ENCODE measurements around the gene TRIM31. TPM values are rescaled to one million over a fixed set of nuclear protein-coding genes. Genes with fewer than 3 reads are reported as not detected.

The TRIM31 gene
- total RNA-seq, 1 experiment from 2014 or later, result 0.71 TPM

GRCh38 chr6:30097902-30098768, 14.8 kb downstream of the TRIM31 start:
- no peak for DNase-seq (ENCODE audit: low read depth)

GRCh38 chr6:30096829-30097228, 16.1 kb downstream of the TRIM31 start:
- in situ Hi-C loops (cut with HindIII; ENCODE audit: low pct_unique_long_range_greater_than_20kb, low sequenced_read_pairs), result no loop called here
- no peak for DNase-seq (ENCODE audit: low read depth)

More at GRCh38 chr6:30097902-30098768, 14.8 kb downstream of the TRIM31 start:
- in situ Hi-C loops (cut with HindIII; ENCODE audit: low pct_unique_long_range_greater_than_20kb, low sequenced_read_pairs), result no loop called here

GRCh38 chr6:30093951-30094661, 18.8 kb downstream of the TRIM31 start:
- in situ Hi-C loops (cut with HindIII; ENCODE audit: low pct_unique_long_range_greater_than_20kb, low sequenced_read_pairs), result no loop called here
- DNase-seq (ENCODE audit: low read depth), result no peak

GRCh38 chr6:30092852-30093543, 19.9 kb downstream of the TRIM31 start:
- in situ Hi-C loops (cut with HindIII; ENCODE audit: low pct_unique_long_range_greater_than_20kb, low sequenced_read_pairs), result no loop called here
- no peak for DNase-seq (ENCODE audit: low read depth)

GRCh38 chr6:30091577-30092381, 21.1 kb downstream of the TRIM31 start:
- DNase-seq (ENCODE audit: low read depth), result peak; percentile 92
- in situ Hi-C loops (cut with HindIII; ENCODE audit: low pct_unique_long_range_greater_than_20kb, low sequenced_read_pairs), result no loop called here

GRCh38 chr6:30087876-30088275, 25.0 kb downstream of the TRIM31 start:
- DNase-seq (ENCODE audit: low read depth), result no peak
- in situ Hi-C loops (cut with HindIII; ENCODE audit: low pct_unique_long_range_greater_than_20kb, low sequenced_read_pairs), result no loop called here

- in situ Hi-C loops (cut with HindIII; ENCODE audit: low pct_unique_long_range_greater_than_20kb, low sequenced_read_pairs), result no loop called here
Measured at GRCh38 chr6:30077218-30077617, 35.7 kb downstream of the TRIM31 start.

GRCh38 chr6:30075790-30076732, 36.8 kb downstream of the TRIM31 start:
- DNase-seq (ENCODE audit: low read depth), result no peak
- in situ Hi-C loops (cut with HindIII; ENCODE audit: low pct_unique_long_range_greater_than_20kb, low sequenced_read_pairs), result no loop called here

More at GRCh38 chr6:30077218-30077617, 35.7 kb downstream of the TRIM31 start:
- DNase-seq (ENCODE audit: low read depth), result no peak

GRCh38 chr6:30075094-30075789, 37.6 kb downstream of the TRIM31 start, which contains the start of gene RNF39:
RNF39 (minus strand) TSS chr6:30075769; CDS start chr6:30075585, 184 bp downstream.
- in situ Hi-C loops (cut with HindIII; ENCODE audit: low pct_unique_long_range_greater_than_20kb, low sequenced_read_pairs), result no loop called here
- no peak for DNase-seq (ENCODE audit: low read depth)

GRCh38 chr6:30074331-30075093, 38.4 kb downstream of the TRIM31 start:
- in situ Hi-C loops (cut with HindIII; ENCODE audit: low pct_unique_long_range_greater_than_20kb, low sequenced_read_pairs), result no loop called here
- no peak for DNase-seq (ENCODE audit: low read depth)

GRCh38 chr6:30073489-30074235, 39.2 kb downstream of the TRIM31 start:
- in situ Hi-C loops (cut with HindIII; ENCODE audit: low pct_unique_long_range_greater_than_20kb, low sequenced_read_pairs), result no loop called here
- no peak for DNase-seq (ENCODE audit: low read depth)

GRCh38 chr6:30071858-30072257, 41.0 kb downstream of the TRIM31 start:
- in situ Hi-C loops (cut with HindIII; ENCODE audit: low pct_unique_long_range_greater_than_20kb, low sequenced_read_pairs), result no loop called here
- DNase-seq (ENCODE audit: low read depth), result no peak

GRCh38 chr6:30071081-30071818, 41.6 kb downstream of the TRIM31 start:
- in situ Hi-C loops (cut with HindIII; ENCODE audit: low pct_unique_long_range_greater_than_20kb, low sequenced_read_pairs), result no loop called here
- DNase-seq (ENCODE audit: low read depth), result no peak

GRCh38 chr6:30067460-30068139, 45.3 kb downstream of the TRIM31 start:
- in situ Hi-C loops (cut with HindIII; ENCODE audit: low pct_unique_long_range_greater_than_20kb, low sequenced_read_pairs), result no loop called here
- no peak for DNase-seq (ENCODE audit: low read depth)

All from Caki2 (cell line).